Fibroblast of mammary gland (primary cell): Measurements from ENCODE around the gene ZNF511.

Source experiments
- DNase-seq: peaks from one replicate; pipeline ENCODE4 v3.0.0-alpha.2; 2010; ENCODE audit warnings: low read depth
- H3K4me3 ChIP-seq: 2 replicates; pipeline ENCODE4 v1.5.1; 2011; ENCODE audit warnings: low read depth, mild to moderate bottlenecking, low read length, moderate library complexity; ENCODE audit not compliant: control insufficient read depth
- CTCF ChIP-seq: conservative IDR thresholded peaks from 2 replicates; pipeline ENCODE4 v1.5.1; 2011; ENCODE audit warnings: low read depth, low read length, inconsistent platforms; ENCODE audit not compliant: control insufficient read depth, insufficient read depth

The ZNF511 gene

GRCh38 chr10:133270204-133270603, 38.5 kb upstream of the ZNF511 start:
- no peak for DNase-seq
- TF ChIP-seq CTCF, result no peak
- no peak overlapping the region for H3K4me3 ChIP-seq

- DNase-seq, result no peak
- TF ChIP-seq CTCF, result no peak
- H3K4me3 ChIP-seq, result no peak overlapping the region
These were observed 37.9 kb upstream of the ZNF511 start for GRCh38 chr10:133270773-133271297.

GRCh38 chr10:133271521-133272300, 37.0 kb upstream of the ZNF511 start:
- DNase-seq, result no peak
- TF ChIP-seq CTCF, result no peak
- H3K4me3 ChIP-seq, result no peak overlapping the region

GRCh38 chr10:133272301-133272963, 36.3 kb upstream of the ZNF511 start:
- H3K4me3 ChIP-seq, result no peak overlapping the region
- no peak for TF ChIP-seq CTCF
- DNase-seq, result no peak

- TF ChIP-seq CTCF, result no peak
- DNase-seq, result no peak
- H3K4me3 ChIP-seq, result no peak overlapping the region
These were observed 35.7 kb upstream of the ZNF511 start for GRCh38 chr10:133272964-133273420.

- H3K4me3 ChIP-seq, result no peak overlapping the region
- no peak for DNase-seq
- no peak for TF ChIP-seq CTCF
These were observed 35.1 kb upstream of the ZNF511 start for GRCh38 chr10:133273534-133274143.
